GM12891 (cell line): Measurements from ENCODE around the gene PRR14L.

Experiments
- PAX5 ChIP-seq: IDR thresholded peaks from 2 replicates; pipeline ENCODE4 v1.6.1; 2011; ENCODE audit warnings: low read length, moderate library complexity, mild to moderate bottlenecking; ENCODE audit not compliant: insufficient read depth, severe bottlenecking
- POLR2A ChIP-seq: IDR thresholded peaks from 2 replicates; pipeline ENCODE4 v1.6.1; 2011; ENCODE audit warnings: low read depth, low read length, control low read depth
- POLR2AphosphoS5 ChIP-seq: IDR thresholded peaks from 2 replicates; pipeline ENCODE4 v1.6.1; 2011; ENCODE audit warnings: low read depth, low read length, control low read depth
- POU2F2 ChIP-seq: IDR thresholded peaks from 2 replicates; pipeline ENCODE4 v1.6.1; 2011; ENCODE audit warnings: low read depth, mild to moderate bottlenecking, control low read depth, low read length, moderate library complexity
- SPI1 ChIP-seq: IDR thresholded peaks from 2 replicates; pipeline ENCODE4 v1.6.1; 2011; ENCODE audit warnings: low read depth, low read length, control low read depth
- TAF1 ChIP-seq: IDR thresholded peaks from 2 replicates; pipeline ENCODE4 v1.6.1; 2011; ENCODE audit warnings: low read depth, low read length, control low read depth

DNA sequence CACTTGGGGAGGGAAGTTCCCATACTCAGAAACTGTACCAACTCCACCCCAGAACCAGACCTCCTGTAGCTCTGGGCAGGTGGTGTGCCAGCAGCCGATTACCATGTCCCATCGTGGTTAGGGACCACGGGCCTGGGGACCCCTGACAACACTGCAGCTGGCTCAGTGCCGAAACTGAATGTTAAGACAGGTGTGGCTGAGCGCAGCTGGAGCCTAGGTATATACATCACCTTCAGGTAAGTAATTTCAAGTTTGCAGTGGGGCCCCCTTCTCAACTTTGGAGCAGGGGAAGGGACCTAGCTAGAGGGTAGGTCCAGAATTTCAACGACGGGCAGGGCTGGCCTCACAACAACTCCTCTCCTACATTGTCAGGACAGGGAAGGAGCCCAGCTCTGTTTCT, 67.2 kb downstream of the PRR14L start:
- no peak for TF ChIP-seq POLR2A
- TF ChIP-seq POLR2AphosphoS5: no peak
- no peak for TF ChIP-seq SPI1
- TF ChIP-seq TAF1: no peak
- no peak for TF ChIP-seq POU2F2
- TF ChIP-seq PAX5: no peak
